Measurements from ENCODE around the gene CHRM4.

The CHRM4 gene

GRCh38 chr11:46390331-46391171, 1.0 kb downstream of the CHRM4 start:
- Histone ChIP-seq H3K27ac (peak overlapping the region; percentile 68), H2AFZ (peak overlapping the region; percentile 17), H3K4me2 (ENCODE audit: low read length) (no peak overlapping the region), H3K4me1 (peaks cover 14% of the 10 kb centered on the region), H3K36me3 (ENCODE audit: control insufficient read depth, insufficient read depth, low read length) (no peaks in the 10 kb centered on the region), H3K9ac (no peak overlapping the region), H3K79me2 (no peaks in the 10 kb centered on the region), H3K9me3 (ENCODE audit: control insufficient read depth, low read length) (no peaks in the 10 kb centered on the region), H3K4me3 (ENCODE audit: low read depth, low read length) (no peak overlapping the region), H3K27me3 (ENCODE audit: control insufficient read depth, insufficient read depth, low read length) (no peaks in the 10 kb centered on the region)
- TF ChIP-seq CTCF (IDR thresholded peaks at IDR 0.05): no peak

- peak overlapping the region; percentile 22 for H3K4me3 ChIP-seq (ENCODE audit: low read depth, low read length)
- peaks cover 11% of the 10 kb centered on the region for H3K4me1 ChIP-seq
- no peaks in the 10 kb centered on the region for H3K27me3 ChIP-seq (ENCODE audit: control insufficient read depth, insufficient read depth, low read length)
- no peak overlapping the region for H3K9ac ChIP-seq
- H3K9me3 ChIP-seq (ENCODE audit: control insufficient read depth, low read length): no peaks in the 10 kb centered on the region
- peak overlapping the region; percentile 17 for H2AFZ ChIP-seq
- H3K36me3 ChIP-seq (ENCODE audit: control insufficient read depth, insufficient read depth, low read length): no peaks in the 10 kb centered on the region
- peak overlapping the region; percentile 68 for H3K27ac ChIP-seq
- H3K79me2 ChIP-seq: no peaks in the 10 kb centered on the region
- H3K4me2 ChIP-seq (ENCODE audit: low read length): peak overlapping the region; percentile 67
- peak; percentile 79 for TF ChIP-seq CTCF (IDR thresholded peaks at IDR 0.05)
These were observed 1.9 kb downstream of the CHRM4 start for GRCh38 chr11:46389450-46390330.

- H3K4me1 ChIP-seq: peaks cover 11% of the 10 kb centered on the region
- H3K9me3 ChIP-seq (ENCODE audit: control insufficient read depth, low read length): no peaks in the 10 kb centered on the region
These were observed 2.7 kb downstream of the CHRM4 start for GRCh38 chr11:46388619-46389449.

More at GRCh38 chr11:46388619-46389449, 2.7 kb downstream of the CHRM4 start:
- no peak for TF ChIP-seq CTCF (IDR thresholded peaks at IDR 0.05)
- H3K36me3 ChIP-seq (ENCODE audit: control insufficient read depth, insufficient read depth, low read length): no peaks in the 10 kb centered on the region
- H3K9ac ChIP-seq: no peak overlapping the region
- H3K4me2 ChIP-seq (ENCODE audit: low read length): no peak overlapping the region
- no peak overlapping the region for H3K27ac ChIP-seq
- no peaks in the 10 kb centered on the region for H3K79me2 ChIP-seq
- H3K4me3 ChIP-seq (ENCODE audit: low read depth, low read length): no peak overlapping the region
- peak overlapping the region; percentile 2 for H2AFZ ChIP-seq
- H3K27me3 ChIP-seq (ENCODE audit: control insufficient read depth, insufficient read depth, low read length): no peaks in the 10 kb centered on the region
